ENCODE measurements around the gene HCFC1R1.

DNA sequence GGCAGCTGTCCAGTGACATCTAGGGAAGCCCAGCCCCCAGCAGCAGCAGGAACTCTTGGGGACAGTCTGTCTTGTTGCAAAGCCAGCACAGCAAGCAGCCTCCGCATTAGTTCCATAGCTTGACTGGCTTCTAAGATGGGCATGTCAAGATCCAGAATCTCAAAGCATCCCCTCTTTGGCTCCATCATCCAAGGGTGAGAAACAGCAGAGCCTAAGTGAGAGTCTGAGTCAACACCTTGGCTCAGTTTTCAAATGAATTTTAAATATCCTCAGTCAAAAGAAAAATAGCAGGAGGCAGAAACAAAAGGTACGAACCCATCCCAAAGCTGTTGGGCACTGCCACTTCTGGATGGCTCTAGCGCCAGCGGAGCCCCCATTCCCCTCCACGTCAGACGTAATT lies 8.8 kb downstream of the HCFC1R1 start:
- TF ChIP-seq CTCF (IDR thresholded peaks at IDR 0.05) (no peak), EZH2 (IDR thresholded peaks at IDR 0.05; ENCODE audit: borderline replicate concordance, insufficient read depth, low read depth, low read length, poor library complexity, severe bottlenecking) (no peak)
